Lung microvascular endothelial cell (primary cell): ENCODE results near the gene NUDT7. TPM values are rescaled to one million over a fixed set of nuclear protein-coding genes. Genes with fewer than 3 reads are reported as not detected.

Experiments used
- DNase-seq, 2 donors: peaks; one replicate each; pipeline versions ENCODE4 v3.0.0 to v3.0.0-alpha.2; 2010; ENCODE audit warnings: low read depth in 2 of 2
- total RNA-seq: library from RNA; depleted of rRNA; stranded (reverse); fragments of >200 nt; gene quantifications from 2 replicates; pipeline ENCODE4 v1.2.1, GENCODE V29; 2014

Gene NUDT7
- total RNA-seq, 1 donor from 2014 or later, result 6.2 TPM

DNA sequence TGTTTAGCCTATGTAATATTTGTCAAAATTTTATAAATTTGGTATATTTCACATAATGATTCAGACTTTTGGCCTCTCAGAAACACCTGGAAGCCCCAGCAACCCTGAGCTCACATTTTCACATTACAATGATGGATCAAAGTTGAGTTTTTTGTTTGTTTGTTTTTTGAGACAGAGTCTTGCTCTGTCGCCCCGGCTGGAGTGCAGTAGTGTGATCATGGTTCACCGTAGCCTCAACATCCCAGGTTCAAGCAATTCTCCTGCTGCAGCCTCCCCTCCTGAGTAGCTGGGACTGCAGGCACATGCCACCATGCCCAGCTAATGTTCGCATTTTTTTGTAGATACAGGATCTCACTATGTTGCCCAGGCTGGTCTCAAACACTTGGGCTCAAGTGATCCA, 55.4 kb downstream of the NUDT7 start:
- no peak for DNase-seq

DNA sequence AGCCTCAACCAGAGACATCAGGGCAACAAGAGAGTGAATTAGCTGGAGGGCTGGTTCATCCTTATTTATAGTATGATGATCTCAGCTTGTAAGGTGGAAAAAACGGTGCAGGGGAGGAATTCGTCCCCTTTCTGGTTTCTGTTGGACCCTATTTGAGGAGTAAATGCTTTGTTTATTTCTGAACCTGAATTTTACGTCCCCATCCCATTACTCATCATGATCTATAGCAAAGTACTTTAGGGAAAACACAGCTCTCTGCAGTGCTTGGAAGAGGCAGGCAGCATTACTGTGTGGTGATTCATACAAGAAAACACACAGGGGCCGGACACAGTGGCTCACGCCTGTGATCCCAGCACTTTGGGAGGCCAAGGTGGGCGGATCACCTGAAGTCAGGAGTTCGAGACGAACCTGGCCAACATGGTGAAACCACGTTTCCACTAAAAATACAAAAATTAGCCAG, 58.1 kb downstream of the NUDT7 start:
- DNase-seq, result peak; percentile 17 to 83

DNA sequence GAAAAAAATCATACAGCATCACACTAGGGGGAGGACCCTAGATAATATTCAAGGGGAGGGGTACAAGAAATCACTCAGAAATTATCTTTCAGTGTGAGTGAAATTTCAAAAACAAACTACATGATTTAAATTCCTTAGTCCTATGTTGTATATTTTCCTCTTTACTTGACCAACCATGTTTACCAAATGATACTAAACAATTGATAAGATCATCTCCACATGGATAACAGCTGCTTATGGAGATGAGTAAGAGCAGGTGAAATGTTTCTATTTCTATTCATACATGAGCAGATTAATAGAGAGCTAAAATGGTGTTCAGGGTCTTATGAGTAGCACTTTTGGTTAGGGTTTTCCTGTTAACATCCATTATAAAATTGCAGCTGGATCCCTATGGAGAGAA, 58.8 kb downstream of the NUDT7 start:
- no peak for DNase-seq

DNA sequence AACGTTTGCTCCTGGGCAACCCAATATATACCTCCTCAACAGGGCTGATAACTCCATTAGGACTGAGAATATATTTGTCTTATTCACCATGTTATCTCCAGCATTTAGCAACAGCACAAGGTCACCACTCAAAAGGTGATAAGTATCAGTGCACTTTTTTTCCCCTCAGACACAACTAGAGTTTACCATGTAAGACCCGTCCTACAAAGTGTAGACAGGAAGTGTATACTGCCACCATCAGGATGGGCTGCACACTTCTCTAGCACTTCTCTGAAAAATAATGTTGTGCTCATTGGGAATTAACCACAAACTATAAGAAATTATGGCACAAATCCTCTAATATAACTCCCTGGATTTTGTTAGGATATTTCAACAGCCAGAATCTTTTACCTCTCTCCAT, 60.4 kb downstream of the NUDT7 start:
- DNase-seq, result peak in 1 of 2 donors; percentile 20

DNA sequence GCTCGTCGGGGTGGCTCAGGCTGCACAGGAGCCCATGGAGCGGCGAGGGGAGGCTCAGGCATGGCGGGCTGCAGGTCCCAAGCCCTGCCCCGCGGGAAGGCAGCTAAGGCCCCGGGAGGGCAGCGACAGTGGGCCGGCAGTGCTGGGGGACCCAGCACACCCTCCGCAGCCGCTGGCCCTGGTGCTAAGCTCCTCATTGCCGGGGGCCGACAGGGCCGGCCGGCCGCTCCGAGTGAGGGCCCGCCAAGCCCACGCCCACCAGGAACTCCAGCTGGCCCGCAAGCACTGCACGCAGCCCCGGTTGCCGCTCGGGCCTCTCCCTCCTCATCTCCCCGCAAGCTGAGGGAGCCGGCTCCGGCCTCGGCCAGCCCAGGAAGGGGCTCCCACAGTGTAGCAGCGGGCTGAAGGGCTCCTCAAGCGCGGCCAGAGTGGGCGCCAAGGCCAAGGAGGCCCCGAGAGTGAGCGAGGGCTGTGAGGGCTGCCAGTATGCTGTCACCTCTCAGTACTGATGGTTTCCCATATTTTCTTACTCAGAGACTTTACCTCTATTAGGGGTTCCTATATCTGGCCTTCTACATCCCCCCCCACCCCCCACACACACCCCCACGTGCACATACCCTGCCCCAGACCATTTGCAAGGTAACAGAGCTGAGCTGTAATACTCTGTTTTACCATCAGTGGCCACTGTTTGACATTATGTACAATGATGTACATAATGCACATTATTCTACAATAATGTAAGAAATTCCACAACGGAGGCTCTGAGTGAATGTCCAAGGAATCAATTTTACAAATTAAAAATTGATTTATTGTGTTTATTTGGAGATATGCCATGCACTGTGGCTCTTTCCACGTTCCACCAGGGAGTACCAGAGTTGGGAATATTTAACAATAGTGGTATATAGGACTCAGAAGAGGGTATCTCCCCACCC, 62.4 kb downstream of the NUDT7 start:
- peak in 1 of 2 donors; percentile 27 for DNase-seq

DNA sequence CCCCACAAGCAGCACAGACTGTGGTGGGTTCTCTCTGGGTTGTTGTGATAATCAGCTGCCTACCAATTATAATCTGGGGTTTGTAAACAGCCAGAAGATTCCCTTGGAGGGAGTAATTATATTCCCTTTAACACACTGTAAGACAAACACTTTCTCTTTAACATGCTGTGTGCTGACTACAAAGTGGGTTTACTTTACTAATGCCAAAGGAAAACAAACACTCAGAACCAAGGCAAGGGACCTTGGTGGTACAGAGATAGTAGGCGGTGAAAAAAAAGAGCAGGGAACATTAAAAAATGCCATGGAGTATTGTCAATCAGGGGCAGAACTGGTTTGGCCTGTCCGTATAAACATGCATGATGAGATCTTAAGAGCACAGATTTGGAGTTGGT, 63.1 kb downstream of the NUDT7 start:
- no peak for DNase-seq

DNA sequence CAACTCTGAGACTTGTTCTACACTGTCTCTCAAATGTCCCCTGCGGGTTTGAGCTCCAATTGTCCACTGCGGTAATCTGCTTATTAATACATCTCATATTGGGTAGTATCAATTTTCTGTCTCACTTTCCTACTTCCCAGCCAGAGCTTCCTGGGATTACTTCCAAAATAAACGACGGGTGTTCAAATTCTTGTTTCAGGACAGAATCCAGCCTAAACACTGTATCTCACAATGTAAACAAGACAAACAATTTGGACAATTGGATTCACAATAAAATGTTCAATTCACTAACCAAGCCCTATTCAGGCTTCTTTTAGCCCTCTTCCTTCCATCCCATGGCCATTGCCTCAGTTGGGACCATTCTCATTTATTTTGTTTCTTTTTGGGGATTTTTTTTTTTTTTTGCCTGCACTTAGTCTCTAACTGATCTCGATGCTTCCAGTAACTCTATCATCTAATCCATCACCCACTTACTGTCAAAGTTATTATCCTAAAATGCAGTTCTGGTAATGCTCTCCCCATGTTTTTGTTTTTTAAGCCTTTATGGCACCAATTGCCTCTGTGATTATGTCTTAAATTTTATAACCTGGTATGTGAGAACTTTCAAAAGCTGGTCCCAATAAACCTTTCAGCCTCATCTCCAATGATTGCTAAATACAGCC, 64.0 kb downstream of the NUDT7 start:
- no peak for DNase-seq

DNA sequence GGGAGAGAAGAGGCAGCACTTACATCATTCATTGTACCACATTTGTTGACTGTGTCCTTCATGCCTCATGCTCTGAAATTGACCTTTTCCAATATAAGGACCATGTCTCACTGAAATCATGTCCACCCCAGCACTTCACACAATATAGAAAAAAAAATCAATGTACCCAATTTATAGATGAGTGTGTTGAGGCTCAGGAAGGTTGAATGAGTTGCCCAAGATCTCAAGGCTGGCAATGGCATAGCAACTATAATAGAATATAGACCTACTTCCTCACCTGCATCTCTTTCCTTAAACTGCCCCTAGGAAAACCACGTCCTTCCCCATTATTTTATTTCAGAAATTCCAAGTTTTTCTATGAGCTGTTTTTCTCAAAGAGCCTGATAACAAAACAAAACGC, 65.1 kb downstream of the NUDT7 start:
- no peak for DNase-seq

DNA sequence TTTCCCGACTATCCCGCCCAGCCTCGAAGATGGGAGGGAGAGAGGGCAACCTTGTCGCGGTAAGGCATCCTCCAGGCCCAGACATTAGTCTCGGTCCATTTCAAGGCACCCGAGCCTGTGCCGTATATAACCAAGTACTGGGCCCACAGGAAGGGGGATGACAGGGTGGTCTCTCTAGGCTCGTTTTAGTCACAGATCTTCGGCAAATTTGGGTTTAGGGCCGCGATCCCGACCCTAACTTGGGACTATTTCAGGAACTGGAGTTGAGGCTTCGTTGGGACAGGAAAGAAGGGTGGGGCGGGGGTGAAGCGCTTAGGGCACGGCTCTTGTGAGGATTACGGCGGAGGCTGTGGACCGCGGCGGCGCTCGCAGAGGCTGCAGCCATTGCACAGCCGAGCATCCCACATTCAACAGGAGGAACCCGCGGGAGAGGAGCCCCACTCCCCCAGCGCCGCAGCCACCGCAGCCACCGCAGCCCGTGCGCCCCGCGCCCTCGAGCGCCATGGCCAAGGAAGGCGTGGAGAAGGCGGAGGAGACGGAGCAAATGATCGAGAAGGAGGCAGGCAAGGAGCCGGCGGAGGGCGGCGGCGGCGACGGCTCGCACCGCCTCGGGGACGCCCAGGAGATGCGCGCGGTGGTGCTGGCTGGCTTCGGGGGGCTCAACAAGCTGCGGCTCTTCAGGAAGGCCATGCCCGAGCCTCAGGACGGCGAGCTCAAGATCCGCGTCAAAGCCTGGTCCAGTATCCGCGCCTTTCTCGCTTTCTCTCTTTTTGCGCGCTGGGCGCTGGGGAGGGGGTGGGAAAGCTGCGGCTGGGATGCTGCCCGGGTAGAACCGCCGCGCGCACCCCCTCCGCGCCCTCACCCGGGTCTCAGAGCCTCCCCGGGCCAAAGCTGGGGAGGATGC, 66.1 kb downstream of the NUDT7 start, which contains the start of gene VAT1L:
TSS of gene VAT1L (plus strand) at position 384 of the 904 bp plus-strand sequence. CDS start at position 503, 119 bp downstream.
- DNase-seq, result peak; percentile 52 to 62

DNA sequence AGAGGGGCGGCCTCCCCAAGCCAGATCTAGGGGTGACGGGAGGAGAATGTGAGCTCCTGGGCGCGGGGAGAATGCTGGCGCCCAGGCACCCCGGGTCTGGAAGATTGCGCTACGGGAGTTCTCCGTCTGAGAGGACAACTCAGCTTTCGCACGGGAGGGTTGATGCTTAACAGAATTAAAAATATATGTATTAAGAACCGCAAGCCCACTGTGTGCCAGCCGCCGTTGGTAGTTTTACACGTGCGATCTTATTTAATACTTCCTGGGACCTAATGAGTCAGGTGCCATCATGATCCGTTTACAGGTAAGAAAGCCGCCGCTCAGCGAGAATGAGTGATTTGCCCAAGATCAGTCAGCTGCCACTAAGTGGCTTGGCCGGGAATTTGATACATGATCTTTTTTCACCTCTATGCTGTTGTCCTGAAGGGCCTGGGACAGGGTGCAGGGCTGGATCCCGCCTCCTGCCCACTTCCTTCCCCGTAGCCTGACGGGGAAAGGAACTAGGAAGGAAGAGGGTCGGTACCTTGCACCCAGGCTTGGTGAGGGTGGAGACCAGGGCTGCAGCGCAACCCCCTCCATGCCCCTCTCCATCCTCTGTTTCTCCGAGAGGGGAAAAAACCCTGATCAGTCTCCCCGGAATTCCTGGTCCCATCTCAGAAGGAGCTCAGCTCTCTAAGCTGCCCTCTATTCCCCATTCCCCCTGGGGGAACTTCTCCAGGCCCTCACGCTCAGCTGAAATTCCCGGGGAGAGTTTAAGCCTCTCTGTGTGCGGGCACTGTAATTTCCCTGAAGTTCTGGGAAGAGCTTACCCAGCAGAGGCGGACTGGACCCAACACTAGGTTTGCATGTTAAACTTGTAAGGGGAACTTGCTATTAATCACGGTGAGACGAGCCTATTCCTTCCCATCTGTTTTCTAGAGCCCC, 67.0 kb downstream of the NUDT7 start:
- DNase-seq, result no peak

DNA sequence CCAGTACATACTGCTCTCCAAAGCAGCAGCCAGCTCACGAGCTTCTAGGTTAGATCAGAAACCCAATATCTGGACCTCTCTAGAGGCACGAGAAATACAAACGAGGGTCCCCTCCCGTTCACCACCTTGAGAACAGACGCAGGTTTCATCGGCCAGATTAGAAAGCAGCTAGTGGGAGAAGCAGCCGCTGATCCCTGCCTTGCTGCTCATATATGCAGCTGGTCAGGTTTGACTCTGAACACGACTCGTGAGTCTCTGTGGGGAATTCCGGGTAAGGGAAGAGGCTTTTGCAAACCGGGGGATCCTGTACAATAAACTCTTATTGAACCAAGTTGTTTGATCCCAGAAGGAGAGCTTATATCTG, 67.7 kb downstream of the NUDT7 start:
- DNase-seq, result no peak

DNA sequence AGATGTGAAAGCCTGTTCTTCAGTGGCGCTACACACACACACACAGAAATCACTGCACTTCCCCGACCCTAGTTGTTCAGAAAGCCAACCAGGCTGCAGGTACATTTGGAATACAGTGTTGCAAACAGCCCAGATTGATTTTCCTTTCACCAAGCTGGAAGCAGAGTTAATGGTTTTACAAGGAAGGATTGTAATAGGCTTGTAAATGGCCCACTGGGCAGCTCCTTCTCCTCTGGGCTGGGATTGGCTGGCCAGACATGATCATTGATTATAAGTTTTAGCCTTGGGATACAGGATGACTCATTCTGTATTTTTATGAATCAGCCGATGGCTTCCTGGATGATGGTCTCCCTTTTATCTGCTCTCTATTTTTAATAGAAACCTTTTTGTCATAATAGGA, 68.6 kb downstream of the NUDT7 start:
- DNase-seq, result no peak

Other genes starting within 250 kb of the NUDT7 start
- gene VAT1L, start 66.0 kb downstream of the NUDT7 start, total RNA-seq, result 0.20 and 3.3 TPM in 2 replicates